H9 (cell line): ENCODE measurements around the gene CROCC. TPM values are rescaled to one million over a fixed set of nuclear protein-coding genes. Genes with fewer than 3 reads are reported as not detected.
A peak's percentile ranks its signal among the peaks of the same experiment; 100 is the strongest.

Experiments used
- DNase-seq: peaks from one replicate; pipeline ENCODE4 v3.0.0-alpha.2; 2017
- H2AFZ ChIP-seq: one replicate; pipeline ENCODE4 v1.6.1; 2013; ENCODE audit warnings: mild to moderate bottlenecking, low read length, control low read depth, moderate library complexity
- H2AK5ac ChIP-seq: 2 replicates; pipeline ENCODE4 v1.6.1; 2013; ENCODE audit warnings: low read length, control low read depth, mixed read lengths; ENCODE audit not compliant: insufficient read length
- H2BK120ac ChIP-seq: one replicate; pipeline ENCODE4 v1.6.1; 2013; ENCODE audit warnings: low read depth, mild to moderate bottlenecking, low read length, control low read depth, inconsistent platforms; ENCODE audit not compliant: poor library complexity, severe bottlenecking
- H2BK12ac ChIP-seq: 2 replicates; pipeline ENCODE4 v1.6.1; 2013; ENCODE audit warnings: low read length, control low read depth, mixed read lengths, low read depth; ENCODE audit not compliant: insufficient read length
- H2BK15ac ChIP-seq: 2 replicates; pipeline ENCODE4 v1.6.1; 2013; ENCODE audit warnings: low read depth, low read length, control low read depth
- H2BK20ac ChIP-seq: one replicate; pipeline ENCODE4 v1.6.1; 2013; ENCODE audit warnings: low read depth, mild to moderate bottlenecking, low read length, control low read depth, inconsistent platforms; ENCODE audit not compliant: poor library complexity, severe bottlenecking
- H2BK5ac ChIP-seq: 2 replicates; pipeline ENCODE4 v1.6.1; 2013; ENCODE audit warnings: low read length, control low read depth, mixed read lengths; ENCODE audit not compliant: insufficient read length
- H3K14ac ChIP-seq: 2 replicates; pipeline ENCODE4 v1.6.1; 2013; ENCODE audit warnings: low read length, control low read depth; ENCODE audit not compliant: insufficient read depth
- H3K18ac ChIP-seq: 2 replicates; pipeline ENCODE4 v1.6.1; 2013; ENCODE audit warnings: low read depth, mild to moderate bottlenecking, mixed read lengths, low read length, control low read depth; ENCODE audit not compliant: insufficient read length
- H3K23ac ChIP-seq: 2 replicates; pipeline ENCODE4 v1.6.1; 2013; ENCODE audit warnings: low read length, control low read depth, mixed read lengths, low read depth; ENCODE audit not compliant: insufficient read length
- H3K23me2 ChIP-seq: 2 replicates; pipeline ENCODE4 v1.6.1; 2013; ENCODE audit warnings: low read depth, mild to moderate bottlenecking, mixed read lengths, low read length, control low read depth; ENCODE audit not compliant: insufficient read length, poor library complexity, severe bottlenecking
- H3K27ac ChIP-seq: 2 replicates; pipeline ENCODE4 v1.5.1; 2013; ENCODE audit warnings: low read length, control low read depth, mixed read lengths, low read depth; ENCODE audit not compliant: insufficient read length
- H3K27me3 ChIP-seq: 2 replicates; pipeline ENCODE4 v1.6.1; 2013; ENCODE audit warnings: low read length, control low read depth, inconsistent platforms; ENCODE audit not compliant: insufficient read depth
- H3K4ac ChIP-seq: 2 replicates; pipeline ENCODE4 v1.6.1; 2013; ENCODE audit warnings: low read depth, mild to moderate bottlenecking, control low read depth, inconsistent platforms, low read length, moderate library complexity
- H3K4me1 ChIP-seq: 2 replicates; pipeline ENCODE4 v1.6.1; 2013; ENCODE audit warnings: low read length, control low read depth, inconsistent platforms; ENCODE audit not compliant: insufficient read depth
- H3K4me2 ChIP-seq: 2 replicates; pipeline ENCODE4 v1.6.1; 2013; ENCODE audit warnings: low read length, control low read depth, mixed read lengths; ENCODE audit not compliant: insufficient read length, insufficient read depth
- H3K56ac ChIP-seq: 2 replicates; pipeline ENCODE4 v1.6.1; 2013; ENCODE audit warnings: low read depth, mild to moderate bottlenecking, mixed read lengths, low read length, control low read depth; ENCODE audit not compliant: insufficient read length
- H3K79me1 ChIP-seq: 2 replicates; pipeline ENCODE4 v1.6.1; 2013; ENCODE audit warnings: low read depth, mild to moderate bottlenecking, moderate library complexity, low read length, control low read depth, inconsistent platforms; ENCODE audit not compliant: insufficient read depth, poor library complexity, severe bottlenecking
- H3K79me2 ChIP-seq: 2 replicates; pipeline ENCODE4 v1.6.1; 2013; ENCODE audit warnings: low read length, control low read depth, inconsistent platforms; ENCODE audit not compliant: insufficient read depth
- H3K9ac ChIP-seq: 2 replicates; pipeline ENCODE4 v1.6.1; 2013; ENCODE audit warnings: low read length, control low read depth, mixed read lengths; ENCODE audit not compliant: insufficient read length; ENCODE audit errors: extremely low read depth
- H3K9me3 ChIP-seq: one replicate; pipeline ENCODE4 v1.6.1; 2013; ENCODE audit warnings: low read depth, low read length, inconsistent platforms; ENCODE audit not compliant: control insufficient read depth
- H3T11ph ChIP-seq: one replicate; pipeline ENCODE4 v1.6.1; 2013; ENCODE audit warnings: mild to moderate bottlenecking, low read length, control low read depth, inconsistent platforms
- H4K20me1 ChIP-seq: one replicate; pipeline ENCODE4 v1.6.1; 2013; ENCODE audit not compliant: control insufficient read depth, insufficient read length, insufficient read depth
- H4K5ac ChIP-seq: 2 replicates; pipeline ENCODE4 v1.6.1; 2013; ENCODE audit warnings: low read depth, mild to moderate bottlenecking, mixed read lengths, low read length, control low read depth; ENCODE audit not compliant: insufficient read length
- H4K8ac ChIP-seq: replicated peaks from 2 replicates; pipeline ENCODE4 v1.6.1; 2013; ENCODE audit warnings: low read length, control low read depth, mixed read lengths, low read depth; ENCODE audit not compliant: insufficient read length
- H4K91ac ChIP-seq: 2 replicates; pipeline ENCODE4 v1.6.1; 2013; ENCODE audit warnings: low read depth, mild to moderate bottlenecking, moderate library complexity, mixed read lengths, low read length, control low read depth; ENCODE audit not compliant: insufficient read length
- H3K27ac Mint-ChIP-seq, 3 experiments: 2 replicates in 2 of 3; 3 replicates in 1 of 3; pipeline ENCODE4 v1.8.0; 2020 to 2021; ENCODE audit warnings: mixed read lengths in 3 of 3, mild to moderate bottlenecking in 1 of 3, moderate library complexity in 1 of 3
- H3K27me3 Mint-ChIP-seq: 2 replicates; pipeline ENCODE4 v1.8.0; 2021; ENCODE audit warnings: low read depth, mild to moderate bottlenecking, moderate library complexity, mixed read lengths
- H3K36me3 Mint-ChIP-seq, 3 experiments: 2 replicates in 2 of 3; 3 replicates in 1 of 3; pipeline ENCODE4 v1.8.0; 2020 to 2021; ENCODE audit warnings: low read depth in 3 of 3, mixed read lengths in 3 of 3; ENCODE audit not compliant: insufficient read depth in 1 of 3
- H3K4me1 Mint-ChIP-seq, 2 experiments: 2 replicates each; pipeline ENCODE4 v1.8.0; 2020; ENCODE audit warnings: mixed read lengths in 2 of 2
- H3K4me3 Mint-ChIP-seq, 2 experiments: 2 replicates in 1 of 2; 3 replicates in 1 of 2; pipeline ENCODE4 v1.8.0; 2020 to 2021; ENCODE audit warnings: mild to moderate bottlenecking in 2 of 2, mixed read lengths in 2 of 2, moderate library complexity in 1 of 2
- H3K9me3 Mint-ChIP-seq, 2 experiments: 2 replicates in 1 of 2; 3 replicates in 1 of 2; pipeline ENCODE4 v1.8.0; 2020; ENCODE audit warnings: mild to moderate bottlenecking in 2 of 2, mixed read lengths in 2 of 2, moderate library complexity in 1 of 2
- CTCF ChIP-seq: fragments of 200-600 bp; sonication (generic); conservative IDR thresholded peaks from 3 replicates; pipeline ENCODE4 v1.8.0; 2021; ENCODE audit warnings: antibody characterized with exemption, mild to moderate bottlenecking
- WGBS: extraction: QIAGEN DNeasy Blood & Tissue Kit; methylation state at CpG from one replicate; pipeline ENCODE4 v1.1.7; 2013; ENCODE audit warnings: missing lambda C conversion rate, low lambda C conversion rate, mixed read lengths; ENCODE audit not compliant: insufficient read length; ENCODE audit errors: extremely low coverage; 5-methylcytosine and 5-hydroxymethylcytosine counted together
- total RNA-seq: library from RNA; stranded (reverse); gene quantifications from 2 replicates; pipeline ENCODE4 v1.2.1, GENCODE V29; 2021

Gene CROCC
- total RNA-seq, 1 experiment from 2014 or later = 40.7 TPM

- H3K4me1 Mint-ChIP-seq = peaks cover 0 to 5% of the 10 kb centered on the region in 2 experiments; a peak in 1 of 4 replicates
These were observed 100.2 kb downstream of the CROCC start for GRCh38 chr1:17021896-17022295.

More at GRCh38 chr1:17021896-17022295, 100.2 kb downstream of the CROCC start:
- Histone ChIP-seq H2BK120ac (no peak overlapping the region), H3T11ph (no peak overlapping the region), H3K18ac (no peak overlapping the region), H2BK20ac (no peak overlapping the region), H3K14ac (no peak overlapping the region), H4K8ac (no peak overlapping the region), H3K4me1 (no peaks in the 10 kb centered on the region), H2BK5ac (no peak overlapping the region), H3K9ac (no peak overlapping the region), H4K5ac (no peak overlapping the region), H4K91ac (no peak overlapping the region), H3K27me3 (no peaks in the 10 kb centered on the region), H3K4me2 (no peak overlapping the region), H3K23ac (no peak overlapping the region), H4K20me1 (no peaks in the 10 kb centered on the region), H2AFZ (no peak overlapping the region), H2BK12ac (no peak overlapping the region), H2AK5ac (no peak overlapping the region), H3K79me1 (no peaks in the 10 kb centered on the region), H3K56ac (no peak overlapping the region), H3K27ac (no peak overlapping the region), H3K9me3 (no peaks in the 10 kb centered on the region), H3K79me2 (no peaks in the 10 kb centered on the region), H3K4ac (no peak overlapping the region), H2BK15ac (no peak overlapping the region), H3K23me2 (no peaks in the 10 kb centered on the region)
- Mint-ChIP-seq H3K9me3 (no peaks in the 10 kb centered on the region), H3K4me3 (no peak overlapping the region), H3K27me3 (no peaks in the 10 kb centered on the region), H3K36me3 (peaks cover 23 to 84% (median 68%) of the 10 kb centered on the region in 3 experiments; a peak in 6 of 7 replicates), H3K27ac (peak overlapping the region in 2 of 3 experiments; percentile 39 to 80; a peak in 3 of 7 replicates)
- no peak for TF ChIP-seq CTCF
- DNase-seq = no peak
- no CpG with 5 or more reads among the region's 10 CpGs for WGBS

Other genes with a start within 250 kb of the CROCC start
- gene RNU1-4, start 181.4 kb upstream of the CROCC start, total RNA-seq = 1,874 and 2,051 TPM in 2 replicates
- gene RNU1-2, start 26.0 kb upstream of the CROCC start, total RNA-seq = 1,874 and 2,051 TPM in 2 replicates
- gene MFAP2, start 58.7 kb downstream of the CROCC start, total RNA-seq = 146 and 152 TPM in 2 replicates
- gene ATP13A2, start 90.0 kb downstream of the CROCC start, total RNA-seq = 53.6 and 62.0 TPM in 2 replicates
- 76.7 and 77.5 TPM in 2 replicates for gene SDHB, start 132.1 kb downstream of the CROCC start, total RNA-seq
- gene PADI2, start 197.5 kb downstream of the CROCC start, total RNA-seq = 3.0 and 3.9 TPM in 2 replicates